Neural progenitor cell (in vitro differentiated cells): Measurements from ENCODE around the gene MYH6. TPM values are rescaled to one million over a fixed set of nuclear protein-coding genes. Genes with fewer than 3 reads are reported as not detected.
"Not testable (repeated sequence)": the region's sequence is repeated elsewhere in the genome, so short reads cannot be mapped to it uniquely, and the experiment has no call there.

Experiments used
- DNase-seq: peaks from one replicate; pipeline ENCODE4 v3.0.0-alpha.2; 2016; ENCODE audit warnings: low spot score
- H2AFZ ChIP-seq: fragments of 200-600 bp; sonication (generic); replicated peaks from 2 replicates; pipeline ENCODE4 v1.6.1; 2016; ENCODE audit warnings: antibody characterized with exemption
- H3F3A ChIP-seq: fragments of 200-600 bp; sonication (generic); 2 replicates; pipeline ENCODE4 v1.6.1; 2016; ENCODE audit warnings: antibody characterized with exemption, low read depth
- H3K27ac ChIP-seq: fragments of 200-600 bp; sonication (generic); 2 replicates; pipeline ENCODE4 v1.5.1; 2016; ENCODE audit warnings: mild to moderate bottlenecking
- H3K27me3 ChIP-seq: fragments of 200-600 bp; sonication (generic); 2 replicates; pipeline ENCODE4 v1.6.1; 2016; ENCODE audit warnings: mild to moderate bottlenecking, moderate library complexity
- H3K36me3 ChIP-seq: fragments of 200-600 bp; sonication (generic); 2 replicates; pipeline ENCODE4 v1.5.1; 2016
- H3K4me1 ChIP-seq: fragments of 200-600 bp; sonication (generic); 2 replicates; pipeline ENCODE4 v1.6.1; 2016; ENCODE audit warnings: mixed run types
- H3K4me2 ChIP-seq: fragments of 200-600 bp; sonication (generic); 2 replicates; pipeline ENCODE4 v1.6.1; 2016
- H3K4me3 ChIP-seq: fragments of 200-600 bp; sonication (generic); 2 replicates; pipeline ENCODE4 v1.5.1; 2016
- H3K79me2 ChIP-seq: fragments of 200-600 bp; sonication (generic); 2 replicates; pipeline ENCODE4 v1.6.1; 2016; ENCODE audit warnings: low read depth
- H3K9ac ChIP-seq: fragments of 200-600 bp; sonication (generic); 2 replicates; pipeline ENCODE4 v1.6.1; 2016
- H3K9me3 ChIP-seq: fragments of 200-600 bp; sonication (generic); 2 replicates; pipeline ENCODE4 v1.5.1; 2016; ENCODE audit warnings: low read depth
- H4K20me1 ChIP-seq: fragments of 200-600 bp; sonication (generic); 2 replicates; pipeline ENCODE4 v1.6.1; 2016; ENCODE audit warnings: low read depth
- H3K27ac Mint-ChIP-seq: 3 replicates; pipeline ENCODE4 v1.8.0; 2021; ENCODE audit warnings: mixed read lengths
- H3K27me3 Mint-ChIP-seq: 2 replicates; pipeline ENCODE4 v1.8.0; 2022; ENCODE audit warnings: low read depth, mild to moderate bottlenecking, inconsistent platforms, moderate library complexity, mixed read lengths; ENCODE audit not compliant: insufficient read depth
- H3K36me3 Mint-ChIP-seq: 3 replicates; pipeline ENCODE4 v1.8.0; 2021; ENCODE audit warnings: mixed read lengths
- H3K4me1 Mint-ChIP-seq: 3 replicates; pipeline ENCODE4 v1.8.0; 2021; ENCODE audit warnings: mixed read lengths
- H3K4me3 Mint-ChIP-seq: 3 replicates; pipeline ENCODE4 v1.8.0; 2021; ENCODE audit warnings: mild to moderate bottlenecking, moderate library complexity, mixed read lengths
- H3K9me3 Mint-ChIP-seq: 3 replicates; pipeline ENCODE4 v1.8.0; 2020; ENCODE audit warnings: mixed read lengths
- EZH2 ChIP-seq: fragments of 200-600 bp; sonication (generic); IDR thresholded peaks from 2 replicates; pipeline ENCODE4 v1.6.1; 2017; ENCODE audit warnings: antibody characterized with exemption, mild to moderate bottlenecking, moderate library complexity
- EZH2phosphoT487 ChIP-seq: fragments of 200-600 bp; sonication (generic); IDR thresholded peaks from 2 replicates; pipeline ENCODE4 v1.6.1; 2017; ENCODE audit warnings: antibody characterized with exemption
- total RNA-seq: library from RNA; depleted of rRNA; stranded (reverse); fragments of >200 nt; gene quantifications from 2 replicates; pipeline ENCODE4 v1.2.3, GENCODE V29; 2015; ENCODE audit warnings: low replicate concordance
- TF ChIP-seq, protein P1 (sequence below): fragments of 200-600 bp; sonication (generic); IDR thresholded peaks from 2 replicates; pipeline ENCODE4 v1.5.1; 2017; ENCODE audit warnings: antibody characterized with exemption, mild to moderate bottlenecking

The MYH6 gene
- total RNA-seq, 1 donor from 2014 or later, result not detected

DNA sequence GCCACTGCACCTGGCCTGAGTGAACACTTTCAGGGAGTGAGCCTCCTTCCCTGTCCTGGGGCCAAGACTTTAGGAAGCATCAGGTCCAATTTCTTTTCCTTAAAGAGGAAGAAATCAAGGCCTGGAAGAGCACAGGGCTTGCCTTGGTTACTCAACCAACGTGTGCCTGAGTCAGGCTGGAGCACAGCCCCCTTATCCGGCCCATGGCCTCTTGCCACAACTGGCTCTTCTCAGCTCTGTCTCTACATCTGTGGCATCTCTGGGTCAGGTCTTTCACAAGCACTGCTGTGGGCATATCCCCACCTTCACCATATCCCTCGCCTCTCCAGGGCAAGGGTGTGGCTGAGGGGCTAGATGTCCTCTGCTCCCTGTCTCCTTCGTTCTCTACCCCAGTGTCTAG, 6.8 kb downstream of the MYH6 start:
- Histone ChIP-seq H3K27ac (no peak overlapping the region), H3K36me3 (no peaks in the 10 kb centered on the region), H3K4me1 (no peaks in the 10 kb centered on the region), H3K4me2 (no peak overlapping the region), H3K4me3 (no peak overlapping the region), H2AFZ (no peak overlapping the region), H3K27me3 (peaks cover 6% of the 10 kb centered on the region), H3K9me3 (no peaks in the 10 kb centered on the region), H4K20me1 (no peaks in the 10 kb centered on the region), H3F3A (no peaks in the 10 kb centered on the region), H3K79me2 (no peaks in the 10 kb centered on the region), H3K9ac (no peak overlapping the region)
- H3K4me1 Mint-ChIP-seq, result peaks cover 8% of the 10 kb centered on the region
- H3K27me3 Mint-ChIP-seq, result peaks cover 14% of the 10 kb centered on the region
- H3K27ac Mint-ChIP-seq, result no peak overlapping the region
- no peak overlapping the region for H3K4me3 Mint-ChIP-seq
- peaks cover 6% of the 10 kb centered on the region for H3K9me3 Mint-ChIP-seq
- DNase-seq, result no peak
- no peaks in the 10 kb centered on the region for H3K36me3 Mint-ChIP-seq
- TF ChIP-seq EZH2 (no peak), EZH2phosphoT487 (no peak)
- TF ChIP-seq, protein P1, sequence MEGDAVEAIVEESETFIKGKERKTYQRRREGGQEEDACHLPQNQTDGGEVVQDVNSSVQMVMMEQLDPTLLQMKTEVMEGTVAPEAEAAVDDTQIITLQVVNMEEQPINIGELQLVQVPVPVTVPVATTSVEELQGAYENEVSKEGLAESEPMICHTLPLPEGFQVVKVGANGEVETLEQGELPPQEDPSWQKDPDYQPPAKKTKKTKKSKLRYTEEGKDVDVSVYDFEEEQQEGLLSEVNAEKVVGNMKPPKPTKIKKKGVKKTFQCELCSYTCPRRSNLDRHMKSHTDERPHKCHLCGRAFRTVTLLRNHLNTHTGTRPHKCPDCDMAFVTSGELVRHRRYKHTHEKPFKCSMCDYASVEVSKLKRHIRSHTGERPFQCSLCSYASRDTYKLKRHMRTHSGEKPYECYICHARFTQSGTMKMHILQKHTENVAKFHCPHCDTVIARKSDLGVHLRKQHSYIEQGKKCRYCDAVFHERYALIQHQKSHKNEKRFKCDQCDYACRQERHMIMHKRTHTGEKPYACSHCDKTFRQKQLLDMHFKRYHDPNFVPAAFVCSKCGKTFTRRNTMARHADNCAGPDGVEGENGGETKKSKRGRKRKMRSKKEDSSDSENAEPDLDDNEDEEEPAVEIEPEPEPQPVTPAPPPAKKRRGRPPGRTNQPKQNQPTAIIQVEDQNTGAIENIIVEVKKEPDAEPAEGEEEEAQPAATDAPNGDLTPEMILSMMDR, result no peak

- H3K27me3 Mint-ChIP-seq, result peaks cover 18% of the 10 kb centered on the region
These were observed 7.5 kb downstream of the MYH6 start for GRCh38 chr14:23400496-23401149.

DNA sequence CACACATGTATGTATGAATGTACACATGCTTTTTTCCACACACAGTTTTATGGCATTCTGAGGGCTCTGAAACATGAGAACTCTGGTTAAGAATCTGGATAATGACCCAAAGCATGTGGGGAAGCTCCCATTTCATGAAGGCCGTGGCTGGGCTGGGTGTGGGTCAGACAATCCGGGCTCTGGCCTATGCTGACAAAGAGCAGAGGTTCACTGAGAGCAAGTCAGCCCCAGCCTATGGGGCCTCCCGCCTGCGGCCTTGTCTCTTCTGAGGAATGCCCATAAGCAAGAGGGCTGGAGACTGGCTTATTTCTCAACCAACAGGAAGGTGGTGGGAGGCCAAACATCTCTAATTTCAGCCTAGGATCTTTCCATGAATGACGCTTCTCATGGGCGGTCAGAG, 8.5 kb downstream of the MYH6 start:
- H3K36me3 Mint-ChIP-seq, result no peaks in the 10 kb centered on the region
- H3K27ac ChIP-seq, result no peak overlapping the region
- no peak overlapping the region for H3K4me2 ChIP-seq
- H3K27me3 ChIP-seq, result peaks cover 6% of the 10 kb centered on the region
- H3K36me3 ChIP-seq, result no peaks in the 10 kb centered on the region
- no peaks in the 10 kb centered on the region for H4K20me1 ChIP-seq
- no peak overlapping the region for H3K4me3 Mint-ChIP-seq
- no peak overlapping the region for H2AFZ ChIP-seq
- peaks cover 16% of the 10 kb centered on the region for H3K27me3 Mint-ChIP-seq
- no peak for TF ChIP-seq EZH2phosphoT487
- TF ChIP-seq, protein P1, result no peak
- no peak for TF ChIP-seq EZH2
- H3F3A ChIP-seq, result no peaks in the 10 kb centered on the region
- no peaks in the 10 kb centered on the region for H3K4me1 ChIP-seq
- peaks cover 5% of the 10 kb centered on the region for H3K4me1 Mint-ChIP-seq
- no peaks in the 10 kb centered on the region for H3K9me3 ChIP-seq
- no peak overlapping the region for H3K9ac ChIP-seq
- peaks cover 6% of the 10 kb centered on the region for H3K9me3 Mint-ChIP-seq
- DNase-seq, result no peak
- no peaks in the 10 kb centered on the region for H3K79me2 ChIP-seq
- peak overlapping the region; percentile 37 for H3K27ac Mint-ChIP-seq
- no peak overlapping the region for H3K4me3 ChIP-seq

More at GRCh38 chr14:23400496-23401149, 7.5 kb downstream of the MYH6 start:
- H3K4me2 ChIP-seq, DNase-seq, H4K20me1 ChIP-seq, H3K79me2 ChIP-seq, H3K27ac Mint-ChIP-seq, H3K9me3 ChIP-seq, H3K27me3 ChIP-seq, H3K4me3 ChIP-seq, H3K4me3 Mint-ChIP-seq, H3K9ac ChIP-seq, H3K36me3 ChIP-seq, H3K9me3 Mint-ChIP-seq, H3K4me1 Mint-ChIP-seq, H3F3A ChIP-seq, H3K4me1 ChIP-seq, H2AFZ ChIP-seq, H3K27ac ChIP-seq, H3K36me3 Mint-ChIP-seq: not testable (repeated sequence)

- Histone ChIP-seq H3F3A (no peaks in the 10 kb centered on the region), H3K36me3 (no peaks in the 10 kb centered on the region), H3K4me3 (no peak overlapping the region), H3K27ac (no peak overlapping the region), H3K4me1 (no peaks in the 10 kb centered on the region), H2AFZ (no peak overlapping the region), H3K27me3 (peaks cover 6% of the 10 kb centered on the region), H4K20me1 (no peaks in the 10 kb centered on the region), H3K9me3 (no peaks in the 10 kb centered on the region), H3K9ac (no peak overlapping the region), H3K79me2 (no peaks in the 10 kb centered on the region), H3K4me2 (no peak overlapping the region)
- no peak for DNase-seq
- Mint-ChIP-seq H3K4me1 (peaks cover 5% of the 10 kb centered on the region), H3K27me3 (peaks cover 18% of the 10 kb centered on the region), H3K4me3 (no peak overlapping the region), H3K9me3 (peaks cover 6% of the 10 kb centered on the region), H3K27ac (peak overlapping the region; percentile 37), H3K36me3 (no peaks in the 10 kb centered on the region)
- TF ChIP-seq, protein P1, result no peak
- TF ChIP-seq EZH2phosphoT487 (no peak), EZH2 (no peak)
These were observed 8.9 kb downstream of the MYH6 start for GRCh38 chr14:23399136-23399535.
